Jurkat, Clone E6-1 (cell line): ENCODE data around the gene SLC4A7.

Experiments used
- DNase-seq: peaks from one replicate; pipeline ENCODE4 v3.0.0-alpha.2; 2011; ENCODE audit warnings: low read depth, low spot score
- H3K4me3 ChIP-seq: 2 replicates; pipeline ENCODE4 v1.5.1; 2011; ENCODE audit warnings: mild to moderate bottlenecking, low read length, control low read depth, moderate library complexity

SLC4A7 gene

DNA sequence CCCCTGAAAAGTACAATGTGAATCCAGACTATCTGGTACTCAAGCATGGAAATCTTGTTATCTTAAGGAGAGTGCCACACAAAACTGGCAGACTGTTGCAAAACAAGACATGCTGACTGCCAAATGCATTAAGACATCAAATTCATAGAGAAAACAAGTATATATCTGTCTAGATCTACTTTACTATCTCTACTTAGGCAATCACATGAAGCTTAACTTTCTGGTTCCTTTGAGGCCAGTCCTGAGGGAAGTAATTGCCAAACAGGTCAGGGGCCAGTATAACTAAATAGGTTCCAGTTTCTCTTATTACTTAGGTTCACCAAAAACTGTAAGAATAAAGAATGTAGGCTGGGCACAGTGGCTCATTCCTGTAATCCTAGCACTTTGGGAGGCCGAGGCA lies 15.9 kb upstream of the SLC4A7 start:
- DNase-seq, result no peak
- no peak overlapping the region for H3K4me3 ChIP-seq

DNA sequence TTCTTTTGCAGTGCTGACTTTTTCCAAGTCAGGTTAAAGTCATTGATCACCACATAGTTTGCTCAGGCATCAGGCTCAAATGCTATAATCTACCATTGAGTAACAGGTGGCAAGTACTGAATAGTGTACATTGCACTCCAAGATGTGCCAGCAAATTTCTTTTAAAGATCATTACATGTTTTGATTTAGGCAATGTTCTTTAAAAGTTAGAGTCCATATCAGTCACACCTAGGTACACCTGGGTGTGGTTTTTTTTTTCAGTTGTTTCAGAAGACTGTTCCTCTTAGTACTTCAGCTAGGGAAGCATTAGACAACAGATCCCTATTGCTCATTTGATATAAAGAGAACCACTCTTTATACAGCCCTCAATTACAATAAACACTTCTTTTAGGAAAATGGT lies 10.6 kb upstream of the SLC4A7 start:
- no peak for DNase-seq
- no peak overlapping the region for H3K4me3 ChIP-seq

DNA sequence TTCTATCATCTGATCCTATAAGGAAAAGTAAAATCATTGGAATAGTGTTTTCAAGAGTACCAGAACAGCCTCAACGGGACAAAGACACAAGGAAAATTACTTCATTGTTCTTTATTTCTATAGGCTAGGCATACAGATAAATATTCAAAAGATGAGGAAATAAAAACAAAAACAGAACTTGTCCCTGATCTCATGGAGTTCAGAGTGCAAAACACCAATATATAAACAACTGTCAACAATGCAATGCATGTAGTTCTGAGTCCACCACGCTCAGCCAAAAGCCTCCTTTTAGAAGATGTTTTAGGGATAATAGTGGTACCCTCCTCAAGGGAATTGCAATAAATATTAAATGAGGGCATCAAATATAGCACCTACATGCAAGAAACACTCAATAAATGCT lies 4.6 kb upstream of the SLC4A7 start:
- DNase-seq, result no peak

DNA sequence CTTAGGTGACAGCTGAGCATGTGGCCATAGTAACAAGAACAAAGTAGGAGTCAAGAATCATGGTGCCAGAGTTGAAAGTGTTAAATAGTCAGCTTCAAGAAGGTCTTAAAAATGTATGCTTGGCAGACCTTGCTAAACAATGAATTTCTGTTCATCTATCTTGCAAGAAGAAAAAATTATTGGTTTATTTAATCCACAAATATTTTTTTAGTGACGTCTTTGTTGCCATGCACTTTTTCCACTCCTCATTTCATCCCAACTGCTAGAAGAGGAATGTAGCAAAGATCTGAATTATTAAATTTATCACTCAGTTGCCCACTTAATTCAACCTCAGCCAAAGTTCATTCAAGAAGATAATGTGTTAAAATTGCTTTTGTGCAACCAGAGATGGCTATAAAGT lies 3.2 kb upstream of the SLC4A7 start:
- no peak overlapping the region for H3K4me3 ChIP-seq
- no peak for DNase-seq

More for the DNA sequence above, 4.6 kb upstream of the SLC4A7 start:
- no peak overlapping the region for H3K4me3 ChIP-seq

DNA sequence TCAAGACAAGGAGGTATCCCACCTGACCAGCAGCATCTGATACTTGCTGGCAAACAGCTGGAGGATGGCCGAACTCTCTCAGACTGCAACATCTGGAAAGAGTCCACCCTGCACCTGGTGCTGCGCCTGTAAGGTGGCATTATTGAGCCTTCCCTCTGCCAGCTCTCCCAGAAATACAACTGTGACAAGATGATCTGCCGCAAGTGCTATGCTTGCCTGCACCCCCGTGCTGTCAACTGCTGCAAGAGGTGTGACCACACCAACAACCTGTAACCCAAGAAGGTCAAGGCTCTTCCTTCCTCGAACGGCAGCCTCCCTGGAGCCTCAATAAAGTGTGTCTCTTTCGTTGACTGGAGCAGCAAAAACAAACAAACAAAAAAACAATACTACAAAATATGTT lies 2.2 kb upstream of the SLC4A7 start:
- no peak for DNase-seq

DNA sequence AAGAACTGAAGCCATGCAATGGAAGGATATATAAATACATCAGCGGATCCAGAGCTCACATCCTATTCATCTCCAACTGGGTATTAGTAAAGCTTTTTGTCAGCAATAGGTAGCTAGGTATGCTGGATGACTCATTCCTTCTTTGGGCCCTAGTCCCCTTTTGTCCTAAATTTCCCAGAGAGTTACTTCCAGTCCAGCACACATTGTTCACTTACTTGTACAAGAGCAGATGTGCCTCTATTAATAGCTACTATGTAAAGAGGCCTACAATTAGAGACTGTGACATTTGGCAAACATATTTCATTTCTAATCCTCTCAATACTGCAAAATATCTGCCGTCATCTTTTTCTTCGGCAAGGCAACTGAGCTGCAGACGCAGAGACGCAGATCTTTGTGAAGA lies 1.7 kb upstream of the SLC4A7 start:
- no peak overlapping the region for H3K4me3 ChIP-seq
- DNase-seq, result no peak

More for the DNA sequence above, 2.2 kb upstream of the SLC4A7 start:
- H3K4me3 ChIP-seq, result no peak overlapping the region

DNA sequence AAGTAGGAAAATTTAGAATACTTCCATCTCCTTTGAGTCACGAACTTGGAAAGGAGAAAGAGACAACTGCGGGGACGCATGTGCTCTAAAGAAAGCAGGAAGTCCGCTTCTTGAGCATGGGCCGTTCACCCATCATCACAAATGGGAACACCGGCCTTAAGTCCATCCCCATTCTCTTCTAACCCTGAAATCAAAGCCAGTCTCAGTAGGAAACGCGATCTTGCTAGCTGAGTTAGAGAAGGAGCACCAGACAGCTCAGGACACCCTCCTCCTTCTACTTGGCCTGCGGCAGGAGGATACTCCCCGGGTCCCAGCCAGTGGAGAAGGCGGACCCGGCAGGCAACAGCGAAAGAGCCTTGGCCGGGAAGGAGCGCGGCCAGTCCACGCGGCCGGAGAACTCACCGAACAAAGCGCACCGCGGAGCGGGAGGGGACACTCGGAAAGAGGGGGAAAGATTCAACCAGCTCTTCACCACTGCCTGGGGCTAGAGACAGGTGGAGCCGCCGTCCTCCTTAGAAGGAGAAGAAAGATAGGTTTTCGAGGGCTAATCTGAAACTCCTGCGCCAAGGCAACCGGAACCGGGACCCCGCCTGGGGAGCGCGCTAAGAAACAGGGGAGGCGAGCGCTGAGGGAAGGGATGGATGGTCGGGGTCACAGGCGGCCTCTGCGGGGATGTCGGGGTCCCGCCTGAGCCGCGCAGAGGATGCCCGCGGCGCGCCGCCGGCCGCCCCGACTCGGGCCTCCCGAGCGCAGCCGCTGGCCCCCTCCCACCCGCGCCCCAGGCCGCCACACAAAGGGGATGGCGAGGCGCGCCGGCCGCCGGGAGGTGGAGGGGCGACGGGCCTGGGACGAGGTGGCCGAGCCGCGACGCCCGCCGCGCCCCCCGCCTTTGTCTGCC lies 818 bp downstream of the SLC4A7 start:
- H3K4me3 ChIP-seq, result peak overlapping the region; percentile 78
- peak; percentile 22 for DNase-seq

DNA sequence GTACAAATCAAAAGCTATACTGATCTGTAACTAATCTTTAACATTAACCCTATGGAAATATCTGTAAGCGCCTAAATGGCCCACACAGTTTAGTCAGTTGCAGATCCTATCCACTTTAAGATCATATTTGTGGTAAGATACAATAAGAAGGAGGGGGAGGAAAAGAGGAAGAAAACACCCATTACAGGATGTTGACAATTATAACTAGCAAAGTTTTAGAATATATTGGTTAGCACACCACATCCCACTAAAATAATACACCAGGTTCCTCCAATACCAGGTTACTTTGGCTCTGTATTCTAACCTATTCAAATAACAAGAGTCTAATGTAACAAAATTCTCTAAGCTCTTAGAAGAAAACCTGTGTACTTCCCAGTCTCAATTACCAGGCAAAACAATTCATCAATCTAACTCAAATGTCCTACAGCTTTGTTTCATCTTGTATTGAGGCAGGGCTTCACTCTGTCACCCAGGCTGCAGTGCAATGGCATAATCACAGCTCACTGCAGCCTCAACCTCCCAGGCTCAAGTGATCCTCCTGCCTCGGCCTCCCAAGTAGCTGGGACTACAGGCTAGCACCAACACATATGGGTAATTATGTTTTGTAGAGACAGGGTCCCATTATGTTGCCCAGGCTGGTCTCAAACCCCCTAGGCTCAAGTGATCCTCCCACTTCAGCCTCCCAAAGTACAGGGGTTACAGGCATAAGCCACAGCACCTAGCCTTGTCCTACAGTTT lies 4.2 kb downstream of the SLC4A7 start:
- DNase-seq, result peak; percentile 56
- H3K4me3 ChIP-seq, result no peak overlapping the region

DNA sequence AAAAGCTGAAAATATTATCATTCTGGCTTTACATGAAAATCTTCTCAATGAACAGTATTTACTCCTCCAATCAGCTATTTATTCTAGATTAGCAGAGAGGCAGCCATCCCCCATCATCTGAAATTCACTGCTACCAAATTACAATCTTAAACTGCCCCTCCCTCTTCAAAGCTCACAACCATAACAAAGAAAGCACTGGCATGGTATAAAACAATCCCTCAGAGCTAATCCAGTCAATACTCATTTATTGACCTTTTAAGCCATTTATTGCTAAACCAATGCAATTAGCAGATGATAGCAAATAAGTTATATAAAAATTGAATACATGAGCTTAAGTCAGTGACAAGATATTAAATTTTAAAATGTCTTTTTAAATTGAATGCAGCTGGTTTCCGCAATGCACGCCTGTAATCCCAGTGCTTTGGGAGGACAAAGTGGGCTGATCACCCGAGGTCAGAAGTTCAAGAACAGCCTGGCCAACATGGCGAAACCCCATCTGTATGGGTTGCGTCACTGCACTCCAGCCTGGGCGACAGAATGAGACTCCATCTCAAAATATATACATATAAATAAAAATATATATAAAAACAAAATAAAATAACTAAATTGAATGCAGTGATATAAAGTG lies 12.1 kb downstream of the SLC4A7 start:
- H3K4me3 ChIP-seq, result no peak overlapping the region
- no peak for DNase-seq

DNA sequence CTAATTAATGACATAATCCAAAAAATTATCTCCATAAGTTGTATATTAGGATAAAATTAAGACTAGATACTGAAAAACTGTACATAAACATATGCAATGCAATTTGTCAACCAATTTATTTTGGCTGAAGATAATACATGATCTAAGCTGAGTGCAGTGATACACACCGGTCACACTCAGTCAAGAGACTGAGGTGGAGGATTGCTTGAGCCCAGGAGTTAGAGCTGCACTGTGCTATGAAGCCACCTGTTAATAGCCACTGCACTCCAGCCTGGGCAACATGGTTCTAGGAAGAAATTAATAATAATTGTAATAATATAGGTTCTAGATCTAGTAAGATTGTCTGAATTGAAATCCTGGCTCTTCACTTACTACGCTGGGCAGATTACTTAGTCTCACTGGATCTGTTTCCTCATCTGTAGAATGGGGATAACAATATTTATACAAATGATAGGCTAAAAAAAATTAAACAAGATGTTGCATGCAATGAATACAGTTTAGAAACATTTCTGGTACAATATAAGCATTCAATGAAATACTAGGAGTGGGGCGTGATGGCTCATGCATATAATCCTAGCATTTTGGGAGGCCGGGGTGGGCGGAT lies 15.8 kb downstream of the SLC4A7 start:
- H3K4me3 ChIP-seq, result no peak overlapping the region
- no peak for DNase-seq

DNA sequence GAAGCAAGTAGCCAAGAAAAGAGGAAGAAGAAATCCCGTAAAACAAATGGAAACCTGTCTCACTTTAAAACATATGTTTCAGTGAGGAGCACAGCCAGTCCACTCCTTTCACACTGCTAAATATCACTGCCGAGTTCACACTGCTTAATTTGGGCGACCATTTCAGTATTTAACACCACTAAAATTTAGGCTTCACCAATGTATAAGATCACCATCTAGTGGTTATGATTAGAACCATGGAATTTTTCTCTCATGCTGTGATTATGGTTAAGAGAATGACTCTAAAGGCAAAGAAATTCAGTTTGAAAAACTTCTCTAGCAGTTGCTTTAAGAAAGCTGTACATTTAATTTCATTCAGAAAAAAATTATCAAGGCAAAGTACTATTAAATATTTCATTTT lies 16.6 kb downstream of the SLC4A7 start:
- DNase-seq, result peak; percentile 58
- H3K4me3 ChIP-seq, result no peak overlapping the region

DNA sequence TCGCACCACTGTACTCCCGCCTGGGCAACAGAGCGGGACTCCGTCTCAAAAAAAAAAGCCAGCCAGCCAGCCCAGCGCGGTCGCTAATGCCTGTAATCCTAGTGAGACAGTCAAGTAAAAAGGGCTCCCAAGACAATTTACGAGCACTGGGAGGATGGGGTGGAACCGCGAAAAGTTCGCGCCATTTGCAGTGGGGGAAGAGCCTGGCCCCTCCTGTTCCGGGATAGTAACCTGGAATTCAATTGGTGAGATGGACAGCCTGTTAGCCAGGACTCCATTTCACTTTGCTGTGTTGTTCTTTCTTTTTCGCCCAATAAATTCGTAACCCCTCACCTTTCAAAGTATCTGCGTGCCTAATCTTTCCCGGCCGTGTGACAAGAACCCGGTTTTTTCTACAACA lies 19.5 kb downstream of the SLC4A7 start:
- DNase-seq, result no peak
- H3K4me3 ChIP-seq, result no peak overlapping the region

DNA sequence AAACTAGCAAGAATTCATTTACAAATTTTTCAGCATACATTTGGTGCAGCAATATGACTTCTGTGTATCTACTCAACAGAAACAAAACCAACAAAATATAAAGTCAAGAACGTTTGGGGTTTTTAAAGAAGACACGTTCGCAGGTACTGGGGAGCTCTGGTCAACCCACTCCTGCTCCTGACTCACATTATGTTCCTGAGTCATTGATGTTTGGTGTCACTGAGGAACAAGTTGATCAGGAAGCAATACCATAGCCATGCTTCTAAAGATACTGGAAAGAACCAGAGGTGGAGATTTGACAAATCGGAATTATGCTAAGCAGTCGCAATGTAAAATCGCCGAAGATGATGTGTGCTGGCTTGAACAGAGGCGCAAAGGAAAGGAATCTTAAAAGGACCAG lies 22.0 kb downstream of the SLC4A7 start:
- DNase-seq, result no peak
- no peak overlapping the region for H3K4me3 ChIP-seq

DNA sequence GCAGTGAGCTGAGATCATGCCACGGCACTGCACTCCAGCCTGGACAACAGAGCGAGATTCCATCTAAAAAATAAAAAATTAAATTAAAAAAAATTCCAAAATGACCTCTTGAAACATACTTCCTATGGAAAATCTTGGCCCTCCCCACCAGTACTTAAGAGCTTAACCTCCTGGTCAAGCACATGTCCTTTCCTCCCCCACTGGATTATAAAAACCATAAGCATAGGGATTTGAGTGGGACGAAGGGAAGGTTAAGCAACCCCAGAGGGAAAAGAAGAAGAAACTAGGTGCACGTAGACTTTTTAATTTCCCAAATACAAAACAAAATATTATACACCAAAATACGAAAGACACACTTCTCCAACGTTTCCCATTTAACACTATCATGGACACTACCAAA lies 25.3 kb downstream of the SLC4A7 start:
- no peak overlapping the region for H3K4me3 ChIP-seq
- no peak for DNase-seq

DNA sequence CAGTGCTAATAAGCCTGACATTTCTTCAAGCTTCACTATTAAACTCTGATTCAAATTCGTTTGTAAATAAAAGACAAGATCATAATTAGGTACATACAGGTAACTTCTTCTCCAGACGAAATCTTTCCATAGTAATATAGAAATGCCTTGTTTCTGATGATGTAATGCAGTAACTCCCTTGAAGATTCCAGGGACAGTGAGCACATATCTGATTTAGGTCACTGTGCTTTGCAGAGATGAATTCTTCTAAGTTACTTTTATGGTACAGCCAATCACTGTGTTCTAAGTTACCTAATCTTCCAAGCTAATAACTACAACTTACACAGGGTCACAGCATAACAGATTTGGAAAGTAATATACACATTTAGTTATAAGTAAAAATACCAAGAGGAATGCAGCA lies 27.6 kb downstream of the SLC4A7 start:
- no peak overlapping the region for H3K4me3 ChIP-seq

DNA sequence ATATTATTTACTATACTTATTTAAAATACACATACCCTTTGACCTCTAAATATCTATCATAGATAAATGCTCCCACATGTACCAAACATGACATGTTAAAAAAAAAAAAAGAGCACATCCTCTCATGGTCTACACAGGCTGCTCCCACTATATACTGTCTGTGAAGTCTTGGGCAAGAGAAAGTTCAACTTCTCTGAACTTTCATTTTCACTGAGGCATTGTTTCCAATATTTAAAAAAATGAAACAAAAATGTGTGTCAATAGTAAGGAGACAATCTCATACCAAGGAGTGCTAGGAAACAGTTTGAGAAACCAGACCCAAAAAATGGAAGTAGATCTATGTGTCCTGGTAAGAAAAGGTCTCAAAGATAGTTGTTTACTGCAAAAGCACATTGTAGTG lies 29.3 kb downstream of the SLC4A7 start:
- no peak for DNase-seq

More for the DNA sequence above, 27.6 kb downstream of the SLC4A7 start:
- DNase-seq, result no peak

DNA sequence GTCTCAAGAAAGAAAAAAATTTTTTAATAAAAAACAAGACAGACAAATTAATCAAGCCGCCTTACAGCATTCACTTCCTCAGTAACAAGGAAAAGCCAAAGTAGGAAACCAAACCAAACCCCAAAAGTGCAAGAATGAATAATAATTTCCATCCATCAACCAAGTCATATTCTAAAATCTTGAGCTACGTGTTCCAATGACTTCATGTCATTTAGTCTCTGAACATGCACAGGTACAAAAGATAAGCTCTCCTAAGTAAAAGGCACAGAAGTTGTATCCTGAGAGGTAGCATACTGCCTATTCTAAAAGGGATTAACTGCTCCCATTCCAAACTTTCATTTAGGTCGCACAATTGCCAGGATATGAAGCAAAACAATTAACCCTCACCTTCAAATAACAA lies 29.7 kb downstream of the SLC4A7 start:
- no peak overlapping the region for H3K4me3 ChIP-seq
- no peak for DNase-seq

More for the DNA sequence above, 29.3 kb downstream of the SLC4A7 start:
- no peak overlapping the region for H3K4me3 ChIP-seq

DNA sequence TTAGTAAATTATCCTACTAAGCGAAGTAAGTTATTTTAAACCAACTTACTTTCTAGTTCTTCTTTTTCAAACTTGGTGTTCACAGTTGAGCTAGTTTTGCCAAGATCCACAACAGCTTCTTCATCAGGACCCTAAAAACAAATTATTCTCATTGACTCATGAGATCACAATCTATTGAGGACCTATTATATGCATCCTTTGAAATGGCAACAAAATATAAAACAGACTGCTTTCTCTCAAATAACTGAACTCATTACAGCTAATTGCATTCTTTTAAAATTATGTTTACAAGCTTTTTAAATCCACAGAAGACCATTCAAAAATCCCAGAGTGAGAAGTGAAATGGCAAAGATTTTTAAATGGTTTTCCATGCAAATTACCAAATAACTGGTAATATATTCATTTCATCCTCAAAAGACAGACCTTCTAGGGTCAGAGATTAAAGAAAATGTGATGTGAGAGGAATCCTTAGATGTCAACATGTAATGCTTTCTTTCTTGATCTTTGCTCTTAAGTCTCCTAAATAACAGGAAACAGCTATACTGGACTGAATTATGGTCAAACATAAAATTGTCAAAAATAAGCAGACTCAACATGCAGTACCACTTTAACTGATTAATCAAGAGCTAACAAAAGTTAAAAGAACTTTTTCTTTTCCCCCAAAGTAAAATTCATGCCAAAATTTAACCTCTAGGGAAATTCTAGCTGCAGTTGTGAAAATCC lies 31.7 kb downstream of the SLC4A7 start:
- no peak overlapping the region for H3K4me3 ChIP-seq
- no peak for DNase-seq

DNA sequence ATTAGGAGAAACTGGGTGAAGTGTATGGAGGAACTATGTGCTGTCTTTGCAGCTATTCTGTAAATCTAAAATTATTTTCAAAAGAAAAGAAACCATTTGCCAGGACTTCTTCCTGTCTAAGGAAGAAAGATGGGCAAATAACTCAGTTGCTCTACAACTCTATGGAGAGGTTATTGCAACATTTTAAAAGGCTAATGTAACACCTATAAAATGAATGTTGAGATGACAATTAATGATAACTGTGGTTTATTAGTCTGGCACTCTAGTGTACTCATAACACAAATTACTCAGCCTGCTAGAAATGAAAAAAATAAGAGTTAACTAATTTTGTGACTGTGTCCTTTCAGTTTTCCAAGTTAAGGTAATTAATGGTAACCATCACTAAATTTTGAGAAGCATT lies 32.3 kb downstream of the SLC4A7 start:
- no peak for DNase-seq

More for the DNA sequence above, 32.3 kb downstream of the SLC4A7 start:
- H3K4me3 ChIP-seq, result no peak overlapping the region
